HG03565 (cell line): Measurements from ENCODE around the gene TSPAN33.
"Not testable (repeated sequence)": the region's sequence is repeated elsewhere in the genome, so short reads cannot be mapped to it uniquely, and the experiment has no call there.

Experiments
- ATAC-seq: cut with Tn5 transposase; IDR thresholded peaks from one replicate; pipeline ENCODE4 v1.9.1; 2021; ENCODE audit warnings: mild to moderate bottlenecking, moderate library complexity; ENCODE audit not compliant: unreplicated experiment

TSPAN33 gene

GRCh38 chr7:129205987-129206785 lies 61.7 kb downstream of the TSPAN33 start:
- ATAC-seq, result no peak

- ATAC-seq, result no peak
Measured at GRCh38 chr7:129208667-129209066, 64.2 kb downstream of the TSPAN33 start.

- ATAC-seq, result no peak
Measured at GRCh38 chr7:129209067-129209926, 64.8 kb downstream of the TSPAN33 start.

GRCh38 chr7:129210256-129210988 lies 65.9 kb downstream of the TSPAN33 start:
- ATAC-seq, result no peak

DNA sequence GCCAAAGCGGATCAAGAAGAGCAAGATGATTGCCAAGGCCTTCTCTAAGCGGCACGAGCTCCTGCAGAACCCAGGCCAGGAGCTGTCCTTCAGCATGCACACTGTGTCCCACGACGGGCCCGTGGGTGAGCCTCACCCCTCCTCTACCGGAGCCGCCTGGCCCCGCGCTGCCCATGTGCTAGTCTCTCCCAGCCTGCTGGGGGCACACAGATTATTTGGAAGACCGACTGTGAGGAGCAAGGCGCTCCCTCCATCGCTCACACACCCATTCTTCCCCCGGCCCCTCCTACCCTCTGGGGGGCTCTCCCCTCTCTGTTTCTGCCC lies 66.4 kb downstream of the TSPAN33 start:
- ATAC-seq, result no peak

- ATAC-seq, result no peak
Measured at GRCh38 chr7:129212126-129212525, 67.6 kb downstream of the TSPAN33 start.

- ATAC-seq, result no peak
Measured at GRCh38 chr7:129212596-129212995, 68.1 kb downstream of the TSPAN33 start.

DNA sequence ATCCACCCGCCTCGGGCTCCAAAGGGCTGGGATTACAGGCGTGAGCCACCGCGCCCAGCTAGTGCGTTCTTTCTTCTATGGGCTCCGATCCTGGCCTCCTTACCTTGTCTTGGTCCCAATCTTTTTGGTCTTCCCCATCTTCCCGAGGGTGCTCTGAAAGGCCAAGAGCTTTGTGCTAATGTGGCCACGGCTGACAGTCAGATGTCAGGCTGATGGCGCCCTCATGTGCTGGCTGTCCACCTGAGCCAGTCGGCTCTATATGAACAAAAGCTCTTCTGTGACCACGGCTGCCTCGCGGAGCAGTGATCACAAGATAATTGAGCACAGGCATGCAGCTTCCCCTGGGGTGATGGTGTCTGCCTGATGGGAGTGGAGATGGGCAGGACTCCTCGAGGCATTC lies 69.3 kb downstream of the TSPAN33 start:
- ATAC-seq, result no peak

GRCh38 chr7:129215691-129216090 lies 71.2 kb downstream of the TSPAN33 start:
- not testable (repeated sequence) for ATAC-seq

DNA sequence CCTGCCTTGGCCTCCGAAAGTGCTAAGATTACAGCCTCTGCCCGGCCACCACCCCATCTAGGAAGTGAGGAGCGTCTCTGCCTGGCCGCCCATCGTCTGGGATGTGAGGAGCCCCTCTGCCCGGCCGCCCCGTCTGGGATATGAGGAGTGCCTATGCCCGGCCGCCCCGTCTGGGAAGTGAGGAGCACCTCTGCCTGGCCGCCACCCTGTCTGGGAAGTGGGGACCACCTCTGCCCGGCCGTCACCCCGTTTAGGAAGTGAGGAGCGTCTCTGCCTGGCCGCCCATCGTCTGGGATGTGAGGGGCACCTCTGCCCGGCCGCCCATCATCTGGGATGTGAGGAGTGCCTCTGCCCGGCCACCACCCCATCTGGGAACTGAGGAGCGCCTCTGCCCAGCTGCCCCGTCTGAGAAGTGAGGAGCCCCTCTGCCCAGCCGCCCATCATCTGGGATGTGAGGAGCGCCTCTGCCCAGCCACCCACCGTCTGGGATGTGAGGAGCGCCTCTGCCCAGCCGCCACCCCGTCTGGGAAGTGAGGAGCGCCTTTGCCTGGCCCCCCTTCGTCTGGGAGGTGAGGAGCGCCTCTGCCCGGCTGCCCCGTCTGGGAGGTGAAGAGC lies 71.7 kb downstream of the TSPAN33 start:
- not testable (repeated sequence) for ATAC-seq

DNA sequence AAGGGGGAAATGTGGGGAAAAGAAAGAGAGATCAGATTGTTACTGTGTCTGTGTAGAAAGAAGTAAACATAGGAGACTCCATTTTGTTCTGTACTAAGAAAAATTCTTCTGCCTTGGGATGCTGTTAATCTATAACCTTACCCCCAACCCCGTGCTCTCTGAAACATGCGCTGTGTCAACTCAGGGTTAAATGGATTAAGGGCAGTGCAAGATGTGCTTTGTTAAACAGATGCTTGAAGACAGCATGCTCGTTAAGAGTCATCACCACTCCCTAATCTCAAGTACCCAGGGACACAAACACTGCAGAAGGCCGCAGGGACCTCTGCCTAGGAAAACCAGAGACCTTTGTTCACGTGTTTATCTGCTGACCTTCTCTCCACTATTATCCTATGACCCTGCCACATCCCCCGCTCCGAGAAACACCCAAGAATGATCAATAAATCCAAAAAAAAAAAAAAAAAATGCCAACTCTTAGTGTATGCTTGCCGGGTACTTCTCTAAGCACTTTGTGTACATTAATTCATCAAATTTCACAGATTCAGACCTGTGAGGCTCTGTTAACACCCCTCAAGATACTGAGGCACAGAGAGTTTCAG lies 72.4 kb downstream of the TSPAN33 start:
- ATAC-seq, result not testable (repeated sequence)

- no peak for ATAC-seq
Measured at GRCh38 chr7:129218514-129219062, 74.1 kb downstream of the TSPAN33 start.

DNA sequence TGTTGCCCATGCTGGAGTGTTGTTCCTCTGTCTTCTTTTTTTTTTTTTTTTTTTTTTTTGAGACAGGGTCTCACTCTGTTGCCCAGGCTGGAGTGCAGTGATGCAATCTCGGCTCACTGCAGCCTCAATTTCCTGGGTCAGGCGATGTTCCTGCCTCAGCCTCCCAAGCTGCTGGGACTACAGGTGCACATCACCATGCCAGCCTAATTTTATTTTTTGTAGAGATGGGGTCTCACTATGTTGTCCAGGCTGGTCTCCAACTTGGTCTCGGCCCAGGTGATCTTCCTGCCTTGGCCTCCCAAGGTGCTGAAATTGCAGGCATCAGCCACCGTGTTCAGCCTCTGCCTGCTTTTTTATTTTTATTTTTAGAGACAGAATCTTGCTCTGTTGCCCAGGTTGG lies 74.7 kb downstream of the TSPAN33 start:
- not testable (repeated sequence) for ATAC-seq
